Central memory CD4-positive, alpha-beta T cell (primary cell): ENCODE measurements around the gene THRA.

Experiments
- DNase-seq: peaks from one replicate; pipeline ENCODE4 v3.0.0; 2022

THRA gene

GRCh38 chr17:40100669-40101366, 38.1 kb downstream of the THRA start:
- peak; percentile 90 for DNase-seq

DNA sequence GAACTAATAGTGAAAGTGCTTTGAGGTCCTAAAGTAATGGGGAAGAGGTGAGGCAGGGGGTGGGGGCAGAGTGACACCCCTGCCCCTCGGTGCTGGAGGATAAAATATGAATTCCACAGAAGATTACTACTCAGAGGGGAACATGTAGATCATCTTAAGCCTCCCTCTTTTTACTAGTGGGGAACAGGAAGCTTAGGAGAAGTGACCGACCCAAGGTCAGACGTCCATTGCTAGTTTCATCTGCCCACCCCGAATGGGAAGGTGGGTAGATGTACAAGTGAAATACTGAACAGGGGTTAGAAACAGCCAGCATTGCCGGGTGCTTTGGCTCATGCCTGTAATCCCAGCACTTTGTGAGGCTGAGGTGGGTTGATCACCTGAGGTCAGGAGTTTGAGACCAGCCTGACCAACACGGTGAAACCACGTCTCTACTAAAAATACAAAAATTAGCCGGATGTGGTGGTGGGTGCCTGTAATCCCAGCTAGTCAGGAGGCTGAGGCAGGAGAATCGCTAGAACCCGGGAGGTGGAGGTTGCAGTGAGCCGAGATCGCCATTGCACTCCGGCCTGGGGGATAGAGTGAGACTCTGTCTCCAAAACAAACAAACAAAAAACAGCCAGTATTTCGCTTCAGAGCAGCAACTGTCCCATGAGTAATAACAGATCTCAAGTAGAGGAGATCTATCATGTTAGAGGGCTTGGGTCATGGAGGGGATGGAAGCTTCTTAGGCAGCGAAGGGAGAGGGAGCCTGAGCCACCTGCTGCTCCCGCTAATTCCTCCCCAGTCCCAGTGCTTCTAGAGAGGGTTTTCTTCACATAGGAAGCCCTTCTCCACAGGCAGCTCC, 38.8 kb downstream of the THRA start:
- no peak for DNase-seq

DNA sequence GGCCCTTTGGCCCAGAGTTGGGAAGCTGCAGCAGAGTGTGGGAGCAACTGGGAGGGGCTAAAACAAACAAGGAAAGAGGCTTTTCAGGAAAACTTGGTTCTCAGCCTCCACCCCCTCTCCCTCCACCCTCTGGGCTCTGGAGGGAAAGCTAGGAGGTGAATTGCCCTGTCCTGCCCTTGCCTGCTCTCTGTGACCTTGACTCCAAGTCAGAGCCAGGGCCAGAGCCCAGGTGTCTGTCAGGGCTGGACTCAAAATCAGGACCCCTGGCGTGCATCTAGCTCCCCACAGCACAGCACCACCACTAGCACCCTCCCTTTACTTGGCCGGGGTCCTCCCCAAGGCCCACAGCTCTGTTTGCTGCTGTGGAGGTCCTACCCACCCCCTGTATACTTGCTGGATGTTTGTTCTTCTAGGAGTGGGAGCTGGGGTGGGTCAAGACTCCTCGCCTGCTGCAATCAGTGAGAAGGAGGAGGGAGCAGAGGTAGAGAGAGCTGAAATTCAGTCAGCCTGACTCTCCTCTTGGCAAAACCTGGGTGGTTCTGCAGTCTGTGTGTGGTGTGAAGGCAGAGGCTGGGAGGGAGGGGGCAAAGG, 40.4 kb downstream of the THRA start:
- no peak for DNase-seq

DNA sequence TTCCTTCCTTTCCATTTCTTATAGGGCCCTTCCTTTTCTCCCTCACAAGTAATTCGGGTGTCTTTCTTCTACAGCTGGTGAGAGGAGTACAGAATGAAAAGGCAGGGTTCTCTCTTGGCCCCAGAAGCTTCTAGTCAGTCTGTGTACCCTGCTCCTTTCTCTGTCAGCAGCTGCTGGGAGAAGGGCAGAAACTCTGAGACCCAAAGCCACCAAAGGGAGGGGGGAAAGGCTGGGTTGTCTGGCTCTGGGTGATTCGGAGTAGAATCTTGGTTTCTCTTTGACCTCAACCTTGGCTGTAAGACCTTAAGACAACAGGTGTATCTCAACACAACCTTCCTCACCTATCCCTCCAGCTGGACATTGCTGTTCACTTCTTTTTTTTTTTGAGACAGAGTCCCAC, 40.9 kb downstream of the THRA start:
- DNase-seq = no peak

DNA sequence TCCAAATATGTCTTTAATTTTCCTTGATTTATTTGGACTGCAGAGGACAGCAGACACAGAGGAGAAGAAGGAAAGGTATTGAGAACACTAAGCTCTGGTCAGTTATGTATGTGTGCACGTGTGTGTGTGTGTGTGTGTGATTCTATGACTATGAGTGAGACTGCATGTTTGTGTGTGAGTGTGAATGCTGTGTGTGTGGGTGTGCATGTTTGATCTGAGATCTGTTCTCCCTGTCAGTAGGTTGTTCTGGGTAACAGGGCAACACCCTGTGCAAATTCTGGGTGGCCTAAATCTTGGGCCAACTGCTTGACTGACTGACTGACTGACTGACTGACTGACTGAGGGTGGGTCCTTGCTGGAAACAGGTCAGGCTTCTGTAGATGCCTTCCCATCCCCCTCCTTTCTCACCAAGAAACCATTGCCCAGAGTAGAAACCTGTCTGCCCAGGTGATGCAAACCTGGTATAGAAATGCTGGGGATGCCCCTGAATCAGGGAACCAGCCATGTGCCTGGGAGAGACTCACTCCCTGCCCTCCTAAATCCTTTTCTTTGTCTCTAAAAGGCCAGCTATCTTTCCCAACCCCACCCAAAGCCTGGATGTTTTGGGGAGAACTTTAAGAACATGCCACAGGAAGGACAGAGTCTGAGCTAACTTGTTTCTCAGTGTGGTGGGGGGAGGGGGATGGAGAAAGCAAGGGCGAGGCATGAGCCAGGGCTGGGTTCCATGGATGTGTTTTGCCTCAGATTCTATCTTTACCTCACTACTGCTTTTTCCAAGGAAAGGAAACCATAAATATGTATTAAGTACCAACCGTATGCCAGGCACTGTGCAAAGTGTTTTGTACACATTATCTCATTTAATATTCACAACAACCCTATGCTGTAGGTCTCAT, 42.1 kb downstream of the THRA start:
- no peak for DNase-seq

DNA sequence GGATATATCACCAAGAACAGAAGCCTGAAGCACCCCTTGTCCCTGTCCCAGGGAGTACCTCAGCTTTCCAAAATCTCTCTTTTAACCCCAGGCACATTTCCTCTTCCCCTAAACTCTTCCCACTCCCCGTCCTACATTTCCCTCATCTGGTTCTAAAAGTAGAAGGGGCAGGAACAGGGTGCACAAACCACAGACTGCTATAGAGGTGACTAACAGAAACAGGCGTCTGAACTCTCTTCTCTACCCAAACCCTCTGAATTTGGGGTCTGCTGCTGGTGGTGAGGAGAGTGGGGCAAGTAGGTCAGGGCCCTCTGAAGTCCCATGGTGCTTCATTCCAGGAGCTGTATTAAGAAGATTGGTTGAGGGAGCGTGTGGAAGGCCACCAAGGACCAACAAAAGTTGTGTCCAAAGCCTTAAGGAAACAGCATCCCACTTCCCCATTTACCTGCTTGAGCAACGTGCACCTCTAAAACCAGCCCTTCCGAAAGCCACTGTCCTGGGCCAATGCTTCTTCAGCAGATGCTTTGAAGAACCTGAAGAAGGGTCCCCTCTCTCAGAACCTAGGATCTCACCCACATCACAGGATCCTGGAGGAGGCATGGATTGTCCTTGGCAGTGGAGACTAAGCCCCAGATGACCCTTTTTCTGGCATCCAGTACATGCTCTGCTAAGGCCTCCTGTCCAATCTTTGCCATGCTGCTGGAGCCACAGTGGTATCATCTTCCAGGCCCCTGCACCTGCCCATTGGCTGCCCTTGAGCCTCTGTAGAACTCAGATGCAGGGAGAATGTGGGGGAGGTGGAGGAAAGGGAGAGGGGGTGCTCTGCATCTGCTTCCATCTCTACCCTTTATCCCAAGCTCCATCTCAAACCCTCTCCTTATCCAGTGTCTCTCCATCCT, 43.3 kb downstream of the THRA start:
- no peak for DNase-seq

DNA sequence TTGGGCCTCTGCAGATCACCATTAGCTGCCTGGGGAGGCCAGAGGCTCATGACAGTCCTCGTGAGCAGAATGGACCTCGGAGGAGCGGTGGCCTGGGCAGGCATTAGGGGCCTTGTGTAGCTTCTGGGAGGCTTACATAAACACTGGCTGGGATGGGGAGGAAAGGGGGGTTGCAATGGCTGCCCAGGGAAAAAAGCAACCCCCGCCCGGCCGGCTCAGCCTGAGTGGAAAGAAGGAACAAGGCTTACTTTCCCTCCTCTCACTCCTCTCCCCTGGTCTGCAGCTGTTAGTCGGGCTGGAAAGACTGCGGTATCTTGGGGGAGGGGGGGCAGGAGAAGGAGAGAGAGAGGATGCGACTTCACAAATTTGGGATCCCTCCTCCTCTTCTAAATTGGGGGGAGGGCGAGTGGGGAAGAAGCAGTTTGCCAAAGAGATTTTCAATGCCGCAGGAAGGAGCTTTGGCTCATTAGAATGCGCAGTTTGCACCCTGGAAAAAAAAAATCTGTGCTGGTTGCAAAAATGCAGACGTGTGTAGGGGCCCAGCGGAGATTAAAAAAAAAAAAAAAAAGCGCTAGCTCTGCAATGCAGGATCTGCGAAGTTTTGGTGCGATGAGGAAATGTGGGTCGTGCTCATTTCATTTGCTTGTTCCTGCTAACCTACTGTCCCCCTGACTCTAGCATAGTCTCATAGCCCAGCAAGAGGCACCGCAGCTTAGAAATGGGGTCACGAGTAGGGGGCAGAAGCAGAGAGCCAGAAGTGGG, 44.2 kb downstream of the THRA start:
- DNase-seq = peak; percentile 50

- DNase-seq = peak; percentile 23
Measured at GRCh38 chr17:40107522-40108174, 44.9 kb downstream of the THRA start.

DNA sequence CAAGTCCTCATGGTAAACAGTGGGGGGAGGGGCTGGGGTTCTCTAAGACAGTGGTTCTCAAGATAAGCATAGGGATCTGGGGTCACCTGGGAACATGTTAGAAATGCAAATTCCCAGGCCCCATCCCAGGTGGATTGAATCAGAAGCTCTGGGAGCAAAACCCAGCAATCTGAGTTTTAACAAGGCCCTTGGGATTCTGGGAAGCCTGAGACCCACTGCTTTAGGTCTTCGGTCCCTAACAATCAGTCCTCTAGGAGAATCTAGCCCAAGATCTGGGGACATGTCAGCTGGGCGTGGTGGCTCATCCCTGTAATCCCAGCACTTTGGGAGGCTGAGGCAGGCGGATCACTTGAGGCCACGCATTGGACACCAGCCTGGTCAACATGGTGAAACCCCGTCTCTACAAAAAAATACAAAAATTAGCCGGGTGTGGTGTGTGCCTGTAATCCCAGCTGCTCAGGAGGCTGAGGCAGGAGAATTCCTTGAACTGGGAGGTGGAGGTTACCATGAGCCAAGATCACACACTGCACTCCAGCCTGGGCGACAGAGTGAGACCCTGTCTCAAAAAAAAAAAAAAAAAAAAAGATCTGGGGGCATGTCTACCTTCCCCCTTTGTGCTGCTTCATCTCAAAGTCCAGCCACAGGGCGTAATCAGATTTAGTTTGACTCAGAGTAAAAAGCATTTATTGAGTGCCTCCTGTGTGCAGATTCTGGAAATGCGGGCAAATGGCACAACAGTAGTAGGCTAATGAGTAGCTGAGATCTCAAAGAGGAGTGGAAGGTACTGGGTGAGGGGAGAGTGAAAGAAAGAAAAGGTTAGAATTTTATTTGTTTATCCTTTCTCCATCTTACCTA, 46.4 kb downstream of the THRA start:
- no peak for DNase-seq

GRCh38 chr17:40110026-40110845, 47.5 kb downstream of the THRA start:
- DNase-seq = no peak

DNA sequence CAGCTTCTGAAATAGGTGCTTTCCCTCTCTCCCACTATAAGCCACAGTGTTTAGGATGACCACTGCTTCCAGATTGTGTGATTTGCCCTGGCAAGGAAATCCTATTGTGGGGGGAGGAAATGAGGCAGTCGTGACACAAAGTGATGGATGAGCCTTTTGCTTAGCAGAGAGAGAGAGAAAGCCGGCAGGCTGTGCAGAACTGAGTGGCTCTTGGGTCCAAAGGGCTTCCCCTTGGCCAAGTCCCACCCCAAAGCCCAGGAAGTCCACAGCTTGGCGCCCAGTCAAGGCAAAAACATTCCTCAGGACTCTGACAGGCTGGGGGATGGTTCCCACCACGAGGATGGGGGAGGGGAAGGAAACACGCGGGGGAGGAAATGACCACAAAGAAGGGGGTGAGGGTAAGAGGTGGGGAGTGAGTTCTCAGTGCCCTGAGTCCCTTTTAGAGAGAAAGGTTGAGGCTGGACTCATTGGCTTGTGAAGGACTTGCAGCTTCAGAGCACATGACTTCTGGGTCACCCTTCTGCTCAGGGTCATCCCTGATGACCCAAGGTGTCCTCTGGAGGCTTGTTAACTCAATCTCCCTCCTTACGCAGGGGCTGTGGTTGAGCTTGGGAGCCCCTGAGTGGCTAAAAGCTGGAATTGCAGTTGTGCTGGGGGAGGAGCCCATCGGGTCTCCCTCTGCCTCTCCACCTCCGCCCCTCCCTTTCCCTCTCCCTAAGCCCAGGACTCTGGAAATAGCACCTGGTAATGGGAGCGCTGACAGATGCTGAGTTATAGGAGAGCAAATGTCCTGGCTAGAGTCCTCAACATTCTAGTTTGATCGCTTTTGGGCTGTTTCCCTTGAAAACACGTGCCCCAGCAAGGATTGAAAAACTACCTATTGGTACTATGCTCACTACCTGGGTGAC, 48.7 kb downstream of the THRA start:
- DNase-seq = peak; percentile 69

DNA sequence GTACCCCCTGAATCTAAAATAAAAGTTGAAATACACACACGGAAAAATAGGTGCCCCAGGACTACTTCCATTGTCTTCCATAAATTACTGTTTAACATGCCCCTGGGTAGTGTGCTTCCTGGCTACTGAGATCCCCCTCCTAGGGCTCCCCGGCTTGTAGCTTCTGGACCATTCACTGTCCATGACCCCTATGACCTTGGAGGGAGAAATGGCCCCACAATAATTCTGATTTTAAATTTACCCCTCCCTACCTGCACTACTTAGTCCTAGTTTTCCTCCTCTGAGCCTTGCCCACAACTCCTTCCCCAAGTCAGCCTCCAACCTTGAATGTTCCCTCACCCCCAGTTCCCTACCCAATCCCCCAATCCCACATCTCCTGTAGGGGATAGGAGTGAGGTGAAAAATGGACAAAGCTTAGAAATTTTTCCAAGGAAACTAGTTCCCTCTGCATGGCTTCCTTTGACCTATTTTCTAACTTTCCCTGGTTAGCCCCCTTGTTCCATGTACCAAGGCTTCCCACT, 49.5 kb downstream of the THRA start:
- no peak for DNase-seq

DNA sequence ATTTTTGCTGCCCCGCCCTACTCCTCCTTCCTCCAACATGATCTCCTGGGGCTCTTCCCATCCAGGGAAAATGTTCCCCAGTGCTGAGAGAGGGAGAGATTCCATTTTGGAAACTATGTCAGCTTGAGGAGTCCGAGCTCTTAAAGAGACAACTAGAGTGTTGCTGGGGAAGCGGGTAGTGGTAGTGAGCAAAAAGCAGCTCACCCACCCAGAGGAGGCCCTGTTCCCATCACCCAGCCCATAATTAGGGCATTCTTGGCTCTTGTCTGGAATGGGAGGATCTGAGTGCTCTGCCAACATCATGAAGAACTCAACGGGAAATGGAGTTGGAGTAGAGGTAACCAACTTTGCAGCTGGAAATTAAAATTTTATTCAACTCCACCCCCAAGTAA, 49.9 kb downstream of the THRA start:
- DNase-seq = no peak

DNA sequence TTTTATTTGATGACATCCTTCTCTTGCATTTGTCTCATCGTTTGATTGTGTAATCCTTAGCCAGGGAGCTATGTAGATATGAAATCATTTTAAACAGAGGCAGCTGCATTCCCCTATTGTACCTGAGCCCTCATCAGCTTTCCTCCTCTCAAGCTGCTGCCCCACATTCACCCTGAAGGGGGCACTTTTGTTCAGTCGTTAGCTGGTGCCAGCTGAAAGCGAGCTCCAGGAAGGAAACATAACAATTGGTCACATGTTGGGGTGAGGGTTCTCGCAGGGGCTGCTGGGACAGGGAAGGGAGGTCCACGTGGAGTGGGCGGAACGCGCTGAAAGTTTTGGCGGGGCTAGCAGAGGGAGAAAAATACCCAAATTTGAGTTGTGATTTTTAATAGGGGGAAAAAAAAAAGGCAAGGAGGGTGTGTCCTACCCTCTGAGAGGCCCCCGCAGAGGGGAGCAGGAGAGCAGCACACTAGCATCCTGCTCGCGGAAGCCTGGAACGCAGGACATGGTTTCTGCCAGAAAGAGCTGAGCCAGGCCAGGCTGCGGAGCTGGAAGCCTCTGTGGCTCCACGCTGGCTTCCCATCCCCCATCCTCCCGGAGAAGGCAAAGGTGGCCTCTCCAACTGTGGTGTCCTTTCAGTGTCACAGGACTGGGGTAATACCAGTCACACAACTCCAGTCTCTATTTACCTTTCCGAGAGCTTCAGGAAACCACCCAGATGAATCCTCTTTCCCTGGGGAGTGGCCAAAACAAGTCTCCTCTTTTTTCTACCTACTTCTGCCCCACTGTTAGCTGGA, 50.5 kb downstream of the THRA start:
- DNase-seq = peak; percentile 93

DNA sequence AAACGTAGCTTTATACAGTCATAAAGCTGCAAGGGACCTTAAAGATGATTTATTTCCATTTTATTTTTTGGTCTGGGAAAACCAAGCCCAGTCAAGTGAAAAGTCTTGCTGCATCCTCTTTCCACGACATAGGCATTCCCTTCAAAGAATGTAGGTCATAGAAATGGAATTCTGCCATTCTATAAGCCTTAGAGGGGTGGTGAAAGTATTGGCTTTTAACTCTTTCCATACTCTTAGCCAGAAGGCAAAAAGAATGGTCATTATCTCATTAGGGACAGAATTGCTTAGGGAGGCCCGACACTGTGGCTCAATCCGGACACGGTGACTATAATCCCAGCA, 51.1 kb downstream of the THRA start:
- DNase-seq = no peak

GRCh38 chr17:40115101-40115436, 52.3 kb downstream of the THRA start:
- DNase-seq = no peak
